Upper lobe of right lung (tissue), 1 donor: Measurements from ENCODE around the gene CASD1. TPM values are rescaled to one million over a fixed set of nuclear protein-coding genes. Genes with fewer than 3 reads are reported as not detected.

ENCODE experiments used
- ATAC-seq: fragments of 200-7000 bp; cut with Tn5 transposase; one replicate; pipeline ENCODE4 v1.9.1; 2020; ENCODE audit warnings: mild to moderate bottlenecking, moderate library complexity
- DNase-seq: peaks from one replicate; pipeline ENCODE4 v3.0.0-alpha.2; 2020
- H3K27ac ChIP-seq: fragments of 200-600 bp; one replicate; pipeline ENCODE4 v1.8.0; 2022
- H3K27me3 ChIP-seq: fragments of 200-600 bp; one replicate; pipeline ENCODE4 v1.8.0; 2022; ENCODE audit warnings: mild to moderate bottlenecking
- H3K36me3 ChIP-seq: fragments of 200-600 bp; one replicate; pipeline ENCODE4 v1.8.0; 2022
- H3K4me1 ChIP-seq: fragments of 200-600 bp; one replicate; pipeline ENCODE4 v1.8.0; 2022
- H3K4me3 ChIP-seq: fragments of 200-600 bp; one replicate; pipeline ENCODE4 v1.8.0; 2022; ENCODE audit warnings: mild to moderate bottlenecking
- H3K9me3 ChIP-seq: fragments of 200-600 bp; one replicate; pipeline ENCODE4 v1.8.0; 2022
- intact Hi-C: fragments of 100-400 bp; cut with DNase I; formaldehyde crosslinking; loops from one replicate; pipeline ENCODE4 v1.11.0; 2022
- total RNA-seq: library from RNA; stranded (reverse); fragmentation: NEBNext Ultra II Directional; extraction: Animal tissue kit (Norgen Biotek cat#: 25700); gene quantifications from one replicate; pipeline ENCODE4 v1.2.1, GENCODE V29; 2021
- TF ChIP-seq, protein P1 (sequence below): fragments of 200-600 bp; IDR thresholded peaks from one replicate; pipeline ENCODE4 v1.8.0; 2022; ENCODE audit warnings: antibody characterized with exemption
- donor health status: DM: no; HTN: yes; CAD: no; lungs with severe emphysema.

Gene CASD1
- total RNA-seq, 1 donor from 2014 or later = 31.0 TPM

DNA sequence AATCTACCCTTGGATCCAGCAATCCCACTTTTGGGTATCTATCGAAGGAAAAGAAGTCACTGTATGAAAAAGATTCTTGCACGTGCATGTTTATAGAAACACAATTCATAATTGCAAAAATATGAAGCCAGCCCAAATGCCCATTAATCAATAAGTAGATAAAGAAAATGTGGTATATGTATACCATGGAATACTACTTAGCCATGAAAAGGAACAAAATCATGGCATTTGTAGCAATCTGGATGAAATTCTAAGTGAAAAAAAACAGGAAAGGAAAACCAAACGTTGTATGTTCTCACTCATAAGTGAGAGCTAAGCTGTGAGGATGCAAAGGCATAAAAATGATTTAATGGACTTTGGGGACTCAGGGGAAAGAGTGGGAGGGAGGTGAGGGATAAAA is 18.2 kb upstream of the CASD1 start:
- no peak for ATAC-seq
- TF ChIP-seq, protein P1, sequence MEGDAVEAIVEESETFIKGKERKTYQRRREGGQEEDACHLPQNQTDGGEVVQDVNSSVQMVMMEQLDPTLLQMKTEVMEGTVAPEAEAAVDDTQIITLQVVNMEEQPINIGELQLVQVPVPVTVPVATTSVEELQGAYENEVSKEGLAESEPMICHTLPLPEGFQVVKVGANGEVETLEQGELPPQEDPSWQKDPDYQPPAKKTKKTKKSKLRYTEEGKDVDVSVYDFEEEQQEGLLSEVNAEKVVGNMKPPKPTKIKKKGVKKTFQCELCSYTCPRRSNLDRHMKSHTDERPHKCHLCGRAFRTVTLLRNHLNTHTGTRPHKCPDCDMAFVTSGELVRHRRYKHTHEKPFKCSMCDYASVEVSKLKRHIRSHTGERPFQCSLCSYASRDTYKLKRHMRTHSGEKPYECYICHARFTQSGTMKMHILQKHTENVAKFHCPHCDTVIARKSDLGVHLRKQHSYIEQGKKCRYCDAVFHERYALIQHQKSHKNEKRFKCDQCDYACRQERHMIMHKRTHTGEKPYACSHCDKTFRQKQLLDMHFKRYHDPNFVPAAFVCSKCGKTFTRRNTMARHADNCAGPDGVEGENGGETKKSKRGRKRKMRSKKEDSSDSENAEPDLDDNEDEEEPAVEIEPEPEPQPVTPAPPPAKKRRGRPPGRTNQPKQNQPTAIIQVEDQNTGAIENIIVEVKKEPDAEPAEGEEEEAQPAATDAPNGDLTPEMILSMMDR = no peak
- intact Hi-C loops = no loop called here

GRCh38 chr7:94492601-94493000 is 17.0 kb upstream of the CASD1 start:
- Histone ChIP-seq H3K4me1 (no peaks in the 10 kb centered on the region), H3K27me3 (no peaks in the 10 kb centered on the region), H3K27ac (no peak overlapping the region), H3K9me3 (no peaks in the 10 kb centered on the region), H3K36me3 (no peaks in the 10 kb centered on the region), H3K4me3 (no peak overlapping the region)
- TF ChIP-seq, protein P1 = no peak
- intact Hi-C loops = no loop called here
- DNase-seq = no peak
- no peak for ATAC-seq

More for the DNA sequence above, 18.2 kb upstream of the CASD1 start:
- H3K27me3 ChIP-seq = no peaks in the 10 kb centered on the region
- no peak overlapping the region for H3K27ac ChIP-seq
- H3K9me3 ChIP-seq = no peaks in the 10 kb centered on the region
- DNase-seq = no peak
- H3K4me3 ChIP-seq = no peak overlapping the region
- H3K36me3 ChIP-seq = no peaks in the 10 kb centered on the region
- H3K4me1 ChIP-seq = no peaks in the 10 kb centered on the region

- no peaks in the 10 kb centered on the region for H3K4me1 ChIP-seq
- TF ChIP-seq, protein P1 = no peak
- intact Hi-C loops = no loop called here
- no peaks in the 10 kb centered on the region for H3K36me3 ChIP-seq
- DNase-seq = no peak
- no peak overlapping the region for H3K4me3 ChIP-seq
- ATAC-seq = no peak
- no peaks in the 10 kb centered on the region for H3K27me3 ChIP-seq
- H3K9me3 ChIP-seq = no peaks in the 10 kb centered on the region
- no peak overlapping the region for H3K27ac ChIP-seq
Observed at GRCh38 chr7:94497874-94498670, 11.5 kb upstream of the CASD1 start.

- Histone ChIP-seq H3K27ac (no peak overlapping the region), H3K9me3 (no peaks in the 10 kb centered on the region), H3K36me3 (no peaks in the 10 kb centered on the region), H3K4me3 (no peak overlapping the region), H3K4me1 (no peaks in the 10 kb centered on the region), H3K27me3 (no peaks in the 10 kb centered on the region)
- ATAC-seq = no peak
- no peak for DNase-seq
- TF ChIP-seq, protein P1 = no peak
- intact Hi-C loops = no loop called here
Observed at GRCh38 chr7:94498918-94499317, 10.7 kb upstream of the CASD1 start.

DNA sequence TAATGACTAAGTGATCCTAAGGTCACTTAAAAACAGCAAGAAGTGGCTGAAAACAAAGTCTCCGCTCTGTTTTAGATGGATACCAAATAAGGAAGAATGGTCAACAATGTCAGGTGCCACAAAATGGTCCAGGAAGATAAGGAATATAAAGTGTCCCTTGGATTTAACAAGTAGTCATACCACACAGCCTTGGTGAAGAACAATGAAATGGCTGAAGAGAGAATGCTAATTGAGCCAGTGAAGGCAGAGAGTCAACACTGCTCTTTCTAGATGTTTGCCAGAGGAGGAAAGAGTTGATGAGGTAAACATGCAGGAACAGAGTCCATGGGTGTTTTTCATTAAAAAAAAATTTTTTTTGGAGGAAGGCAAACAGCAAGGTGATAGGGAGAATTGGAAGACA is 2.1 kb upstream of the CASD1 start:
- TF ChIP-seq, protein P1 = no peak
- no peaks in the 10 kb centered on the region for H3K36me3 ChIP-seq
- H3K4me3 ChIP-seq = no peak overlapping the region
- H3K27me3 ChIP-seq = no peaks in the 10 kb centered on the region
- no peak for DNase-seq
- intact Hi-C loops = no loop called here
- H3K27ac ChIP-seq = no peak overlapping the region
- peaks cover 10% of the 10 kb centered on the region for H3K4me1 ChIP-seq
- no peaks in the 10 kb centered on the region for H3K9me3 ChIP-seq
- no peak for ATAC-seq
